AG04450 (cell line): ENCODE data around the gene CHST6. TPM values are rescaled to one million over a fixed set of nuclear protein-coding genes. Genes with fewer than 3 reads are reported as not detected.
A peak's percentile ranks its signal among the peaks of the same experiment; 100 is the strongest.
"Not testable (repeated sequence)": the region's sequence is repeated elsewhere in the genome, so short reads cannot be mapped to it uniquely, and the experiment has no call there.

Experiments
- CTCF ChIA-PET: fragments of 300-600, 350-600 bp; formaldehyde crosslinking; extraction: SDS; loops from one replicate; lab custom pipeline; 2022; ENCODE audit warnings: antibody characterized with exemption, inconsistent platforms; lab: Charles Lee
- POLR2A ChIA-PET: fragments of 350-600 bp; formaldehyde crosslinking; extraction: SDS; loops from one replicate; lab custom pipeline; 2021; ENCODE audit warnings: antibody characterized with exemption, inconsistent platforms; lab: Yijun Ruan, JAX
- DNase-seq: peaks from one replicate; pipeline ENCODE4 v3.0.0-alpha.2; 2011; ENCODE audit warnings: low read depth, low spot score
- H3K27ac ChIP-seq: one replicate; pipeline ENCODE4 v1.5.1; 2012; ENCODE audit warnings: low read depth, low read length, control low read depth
- H3K27me3 ChIP-seq: one replicate; pipeline ENCODE4 v1.6.0; 2012; ENCODE audit warnings: low read length; ENCODE audit not compliant: control insufficient read depth, insufficient read depth
- H3K4me3 ChIP-seq: 2 replicates; pipeline ENCODE4 v1.5.1; 2011; ENCODE audit warnings: mild to moderate bottlenecking, low read depth, low read length, control low read depth
- H3K9me3 ChIP-seq: 2 replicates; pipeline ENCODE4 v1.5.1; 2012; ENCODE audit warnings: low read length; ENCODE audit not compliant: control insufficient read depth, insufficient read depth
- polyA plus RNA-seq: library from polyadenylated mRNA; depleted of rRNA; stranded (reverse); fragments of >200 nt; gene quantifications from 2 replicates; pipeline ENCODE4 v1.2.3, GENCODE V29; 2011
- TF ChIP-seq, protein P1 (sequence below): IDR thresholded peaks from 2 replicates; pipeline ENCODE4 v1.5.1; 2011; ENCODE audit warnings: low read depth, low read length, control low read depth, inconsistent platforms

The CHST6 gene
- polyA plus RNA-seq, 1 experiment, result 0.07 TPM

DNA sequence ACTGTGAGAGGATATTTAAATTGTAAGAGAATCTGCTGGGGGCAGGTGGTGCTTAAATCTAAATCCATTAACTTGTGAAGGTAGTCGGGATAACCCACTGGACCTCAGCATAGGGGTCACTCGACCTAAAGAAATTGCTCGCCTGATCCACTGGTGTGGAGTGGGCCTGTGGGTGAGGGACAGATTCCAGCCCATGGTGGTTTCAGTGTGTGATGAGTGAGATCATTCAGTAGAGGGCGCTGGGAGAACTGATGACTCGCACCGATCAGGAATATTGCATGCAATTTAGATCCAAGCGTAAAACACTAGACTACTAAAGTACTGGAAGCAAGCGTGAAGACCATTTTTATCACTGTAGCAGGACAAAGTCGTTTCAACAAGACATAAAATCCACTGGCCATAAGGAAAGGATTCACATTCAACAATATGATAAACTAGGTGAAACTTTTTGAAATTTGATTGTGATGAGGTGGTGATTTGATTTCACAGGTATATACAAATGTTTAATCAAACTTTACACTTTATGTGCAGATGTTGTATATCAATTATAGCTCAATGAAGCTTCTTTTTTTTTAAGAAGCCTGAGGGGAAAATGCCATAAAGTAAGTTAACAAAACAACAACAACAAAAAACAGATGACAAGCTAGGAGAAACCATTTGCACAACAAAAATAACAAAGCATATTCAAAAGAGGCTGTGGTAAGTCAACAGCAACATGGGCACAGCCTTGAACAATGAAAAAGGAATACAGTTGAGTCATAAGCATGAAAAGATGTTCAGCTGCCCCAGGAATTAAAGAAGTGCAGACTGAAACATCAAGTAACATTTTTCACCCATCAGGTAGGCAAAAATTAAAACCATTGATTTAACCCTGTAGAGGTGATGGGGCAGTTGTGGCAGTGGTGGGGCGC, 23.3 kb downstream of the CHST6 start:
- Histone ChIP-seq H3K9me3 (no peaks in the 10 kb centered on the region), H3K4me3 (no peak overlapping the region), H3K27ac (no peak overlapping the region), H3K27me3 (no peaks in the 10 kb centered on the region)
- DNase-seq, result peak; percentile 24
- POLR2A ChIA-PET, result no interaction called here
- TF ChIP-seq, protein P1, sequence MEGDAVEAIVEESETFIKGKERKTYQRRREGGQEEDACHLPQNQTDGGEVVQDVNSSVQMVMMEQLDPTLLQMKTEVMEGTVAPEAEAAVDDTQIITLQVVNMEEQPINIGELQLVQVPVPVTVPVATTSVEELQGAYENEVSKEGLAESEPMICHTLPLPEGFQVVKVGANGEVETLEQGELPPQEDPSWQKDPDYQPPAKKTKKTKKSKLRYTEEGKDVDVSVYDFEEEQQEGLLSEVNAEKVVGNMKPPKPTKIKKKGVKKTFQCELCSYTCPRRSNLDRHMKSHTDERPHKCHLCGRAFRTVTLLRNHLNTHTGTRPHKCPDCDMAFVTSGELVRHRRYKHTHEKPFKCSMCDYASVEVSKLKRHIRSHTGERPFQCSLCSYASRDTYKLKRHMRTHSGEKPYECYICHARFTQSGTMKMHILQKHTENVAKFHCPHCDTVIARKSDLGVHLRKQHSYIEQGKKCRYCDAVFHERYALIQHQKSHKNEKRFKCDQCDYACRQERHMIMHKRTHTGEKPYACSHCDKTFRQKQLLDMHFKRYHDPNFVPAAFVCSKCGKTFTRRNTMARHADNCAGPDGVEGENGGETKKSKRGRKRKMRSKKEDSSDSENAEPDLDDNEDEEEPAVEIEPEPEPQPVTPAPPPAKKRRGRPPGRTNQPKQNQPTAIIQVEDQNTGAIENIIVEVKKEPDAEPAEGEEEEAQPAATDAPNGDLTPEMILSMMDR, result peak; percentile 78
- CTCF ChIA-PET, result interaction anchor here (0.6 to 5.5 kb wide), 34 partner anchors 8 to 295 kb away, joined by 3 to 53 read pairs (median 4); partner anchors contain the start of genes ADAT1, CFDP1, CHST6 and TMEM231

DNA sequence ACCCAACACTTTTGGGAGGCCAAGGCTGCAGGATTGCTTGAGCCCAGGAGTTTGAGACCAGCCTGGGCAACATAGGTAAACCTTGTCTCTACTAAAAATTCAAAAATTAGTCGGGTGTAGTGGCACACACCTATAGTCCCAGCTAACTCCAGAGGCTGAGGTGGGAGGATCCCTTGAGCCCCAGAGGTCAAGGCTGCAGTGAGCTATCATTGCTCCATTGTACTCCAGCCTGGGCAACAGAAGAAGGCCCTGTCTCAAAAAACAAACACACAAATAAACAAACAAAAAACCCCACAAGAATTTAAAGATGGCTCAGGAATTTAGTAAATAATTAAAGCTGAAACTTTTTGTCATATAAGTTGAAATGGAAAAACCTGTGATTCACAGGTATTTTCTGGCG, 28.5 kb downstream of the CHST6 start:
- ChIA-PET POLR2A (interaction anchor here (0.6 kb wide), 1 partner anchor 257 kb away, joined by 3 read pairs; no protein-coding TSS in a partner anchor), CTCF (interaction anchor here (0.6 to 1.1 kb wide), 6 partner anchors 28 to 1235 kb away, joined by 3 to 9 read pairs (median 3); no protein-coding TSS in a partner anchor)
- no peak for DNase-seq
- TF ChIP-seq, protein P1, result no peak
- Histone ChIP-seq H3K27me3 (no peaks in the 10 kb centered on the region), H3K27ac (no peak overlapping the region), H3K9me3 (no peaks in the 10 kb centered on the region), H3K4me3 (no peak overlapping the region)

DNA sequence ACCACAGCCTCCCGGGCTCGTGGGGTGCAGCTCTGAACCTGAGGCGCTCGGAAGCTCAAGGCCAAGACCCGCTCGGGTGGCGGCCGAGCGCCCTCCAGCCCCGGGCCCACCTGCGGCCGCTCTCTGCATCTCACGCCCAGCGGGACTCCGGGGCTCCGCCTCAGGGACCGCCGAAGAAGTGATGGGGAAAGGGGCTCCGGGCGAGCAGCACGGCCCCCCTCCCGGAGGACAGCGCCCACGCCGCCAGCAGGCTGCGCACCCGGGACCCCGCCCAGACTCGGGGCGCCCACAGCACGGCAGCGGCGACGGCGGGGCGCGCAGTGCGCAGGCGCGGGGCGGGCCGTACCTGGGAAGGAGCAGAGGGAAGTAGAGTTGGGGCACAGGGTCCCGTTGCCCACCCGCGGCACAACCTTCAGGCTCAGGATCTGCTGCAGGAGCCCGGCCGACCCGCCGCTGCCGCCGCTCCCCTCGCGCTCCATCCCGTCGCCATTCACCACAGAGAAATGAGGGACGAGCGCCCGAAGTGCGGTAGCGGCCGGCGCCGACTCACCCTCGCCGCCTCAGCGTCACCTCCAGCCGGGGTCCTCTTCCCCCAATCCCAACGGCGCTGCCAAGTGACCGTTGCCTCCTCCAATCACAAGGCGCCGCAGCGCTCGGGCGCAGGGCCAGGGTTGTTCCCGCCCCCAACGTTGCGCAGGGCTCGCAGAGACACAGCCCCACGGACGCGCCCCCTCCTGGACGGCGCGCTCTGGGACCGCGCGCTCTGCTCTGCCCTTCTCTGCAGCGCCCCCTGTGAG, 30.9 kb downstream of the CHST6 start, which contains the start of gene TMEM170A:
Gene TMEM170A, minus strand, starts transcription at position 568 of the 797 bp plus-strand sequence. Its CDS starts 89 bp downstream, at position 479.
- H3K27ac ChIP-seq, result peak within 1 kb of the TSS; percentile 87
- POLR2A ChIA-PET, result no interaction called here
- DNase-seq, result peak; percentile 98
- H3K9me3 ChIP-seq, result no peaks in the 10 kb centered on the region
- no peaks in the 10 kb centered on the region for H3K27me3 ChIP-seq
- CTCF ChIA-PET, result interaction anchor here (0.6 to 2.3 kb wide), 51 partner anchors 8 to 689 kb away, joined by 3 to 42 read pairs (median 5); partner anchors contain the start of genes ADAT1, CTRB2, FA2H and TMEM231
- TF ChIP-seq, protein P1, result peak; percentile 100
- peak within 1 kb of the TSS; percentile 84 for H3K4me3 ChIP-seq

DNA sequence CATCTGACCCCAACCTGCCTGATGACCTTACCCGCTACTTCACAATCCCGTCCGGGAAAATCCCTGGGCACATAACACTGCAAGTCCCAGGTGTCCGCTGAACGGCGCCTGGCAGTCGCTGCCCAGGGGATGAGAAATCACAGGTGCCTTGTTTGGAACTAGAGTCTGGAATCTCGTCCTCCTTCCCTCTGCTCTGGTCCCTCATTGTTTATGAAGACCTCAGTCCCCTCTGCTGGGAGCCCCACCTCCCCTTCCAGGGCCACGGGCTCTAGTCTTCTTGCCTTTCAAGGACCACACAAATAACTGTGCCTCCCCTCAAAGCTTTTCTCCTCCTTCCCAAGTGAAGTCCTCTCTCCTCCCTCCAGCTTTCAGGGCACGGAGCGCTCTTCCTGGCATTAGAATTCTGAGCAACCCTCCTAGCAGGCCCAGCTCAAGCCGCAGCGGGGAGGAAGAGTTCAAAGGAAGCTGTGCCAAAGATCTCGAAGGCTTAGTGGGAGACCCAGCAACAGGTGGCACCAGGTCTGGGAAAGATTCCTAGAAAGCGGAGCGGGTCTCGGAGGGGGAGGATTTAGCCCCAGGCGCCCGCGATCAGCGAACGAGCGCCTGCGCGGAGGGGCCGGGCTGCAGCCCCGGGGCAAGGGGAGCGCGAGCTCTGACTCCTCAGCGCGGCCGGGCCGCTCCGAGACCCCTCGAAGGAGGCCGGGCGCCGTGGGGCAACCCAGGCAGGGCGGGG, 31.7 kb downstream of the CHST6 start:
- H3K27ac ChIP-seq, POLR2A ChIA-PET, H3K27me3 ChIP-seq, H3K9me3 ChIP-seq, DNase-seq: not testable (repeated sequence)
- CTCF ChIA-PET, result interaction anchor here (0.6 to 2.3 kb wide), 7 partner anchors 9 to 996 kb away, joined by 3 to 9 read pairs (median 4); no protein-coding TSS in a partner anchor
- H3K4me3 ChIP-seq, result peak overlapping the region; percentile 84

DNA sequence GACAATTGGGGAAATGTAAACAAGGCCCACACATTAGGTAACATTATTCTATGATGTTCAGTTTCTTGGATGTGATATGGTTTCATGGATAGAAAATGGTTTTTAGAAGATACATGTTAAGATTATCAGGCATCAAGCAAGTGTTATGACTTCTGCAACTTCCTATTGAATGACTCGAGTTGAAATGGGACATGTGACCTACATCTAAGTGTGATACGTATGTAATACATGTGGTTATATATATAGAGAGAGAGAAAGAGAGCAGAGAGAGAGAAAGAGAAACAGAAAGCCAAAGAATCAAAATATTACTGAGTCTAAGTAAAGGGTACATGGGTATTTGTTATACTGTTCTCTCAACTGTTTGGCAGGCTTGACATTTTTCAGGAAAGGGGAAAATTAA, 32.4 kb downstream of the CHST6 start:
- POLR2A ChIA-PET, result no interaction called here
- no peak overlapping the region for H3K27ac ChIP-seq
- H3K4me3 ChIP-seq, result peak overlapping the region; percentile 84; the same call in 1 of the 2 replicates
- CTCF ChIA-PET, result interaction anchor here (1.4 to 2.3 kb wide), 2 partner anchors 159 to 264 kb away, joined by 6 to 9 read pairs; no protein-coding TSS in a partner anchor
- H3K9me3 ChIP-seq, result no peaks in the 10 kb centered on the region
- H3K27me3 ChIP-seq, result no peaks in the 10 kb centered on the region
- TF ChIP-seq, protein P1, result no peak
- no peak for DNase-seq
